H9 (cell line): ENCODE data around the gene SORCS2. TPM values are rescaled to one million over a fixed set of nuclear protein-coding genes. Genes with fewer than 3 reads are reported as not detected.

Source experiments
- DNase-seq: peaks from one replicate; pipeline ENCODE4 v3.0.0-alpha.2; 2017
- H2AFZ ChIP-seq: one replicate; pipeline ENCODE4 v1.6.1; 2013; ENCODE audit warnings: mild to moderate bottlenecking, low read length, control low read depth, moderate library complexity
- H2AK5ac ChIP-seq: 2 replicates; pipeline ENCODE4 v1.6.1; 2013; ENCODE audit warnings: low read length, control low read depth, mixed read lengths; ENCODE audit not compliant: insufficient read length
- H2BK120ac ChIP-seq: one replicate; pipeline ENCODE4 v1.6.1; 2013; ENCODE audit warnings: low read depth, mild to moderate bottlenecking, low read length, control low read depth, inconsistent platforms; ENCODE audit not compliant: poor library complexity, severe bottlenecking
- H2BK12ac ChIP-seq: 2 replicates; pipeline ENCODE4 v1.6.1; 2013; ENCODE audit warnings: low read length, control low read depth, mixed read lengths, low read depth; ENCODE audit not compliant: insufficient read length
- H2BK15ac ChIP-seq: 2 replicates; pipeline ENCODE4 v1.6.1; 2013; ENCODE audit warnings: low read depth, low read length, control low read depth
- H2BK20ac ChIP-seq: one replicate; pipeline ENCODE4 v1.6.1; 2013; ENCODE audit warnings: low read depth, mild to moderate bottlenecking, low read length, control low read depth, inconsistent platforms; ENCODE audit not compliant: poor library complexity, severe bottlenecking
- H2BK5ac ChIP-seq: 2 replicates; pipeline ENCODE4 v1.6.1; 2013; ENCODE audit warnings: low read length, control low read depth, mixed read lengths; ENCODE audit not compliant: insufficient read length
- H3K14ac ChIP-seq: 2 replicates; pipeline ENCODE4 v1.6.1; 2013; ENCODE audit warnings: low read length, control low read depth; ENCODE audit not compliant: insufficient read depth
- H3K18ac ChIP-seq: 2 replicates; pipeline ENCODE4 v1.6.1; 2013; ENCODE audit warnings: low read depth, mild to moderate bottlenecking, mixed read lengths, low read length, control low read depth; ENCODE audit not compliant: insufficient read length
- H3K23ac ChIP-seq: 2 replicates; pipeline ENCODE4 v1.6.1; 2013; ENCODE audit warnings: low read length, control low read depth, mixed read lengths, low read depth; ENCODE audit not compliant: insufficient read length
- H3K23me2 ChIP-seq: 2 replicates; pipeline ENCODE4 v1.6.1; 2013; ENCODE audit warnings: low read depth, mild to moderate bottlenecking, mixed read lengths, low read length, control low read depth; ENCODE audit not compliant: insufficient read length, poor library complexity, severe bottlenecking
- H3K27ac ChIP-seq: 2 replicates; pipeline ENCODE4 v1.5.1; 2013; ENCODE audit warnings: low read length, control low read depth, mixed read lengths, low read depth; ENCODE audit not compliant: insufficient read length
- H3K27me3 ChIP-seq: 2 replicates; pipeline ENCODE4 v1.6.1; 2013; ENCODE audit warnings: low read length, control low read depth, inconsistent platforms; ENCODE audit not compliant: insufficient read depth
- H3K4ac ChIP-seq: 2 replicates; pipeline ENCODE4 v1.6.1; 2013; ENCODE audit warnings: low read depth, mild to moderate bottlenecking, control low read depth, inconsistent platforms, low read length, moderate library complexity
- H3K4me1 ChIP-seq: 2 replicates; pipeline ENCODE4 v1.6.1; 2013; ENCODE audit warnings: low read length, control low read depth, inconsistent platforms; ENCODE audit not compliant: insufficient read depth
- H3K4me2 ChIP-seq: 2 replicates; pipeline ENCODE4 v1.6.1; 2013; ENCODE audit warnings: low read length, control low read depth, mixed read lengths; ENCODE audit not compliant: insufficient read length, insufficient read depth
- H3K56ac ChIP-seq: 2 replicates; pipeline ENCODE4 v1.6.1; 2013; ENCODE audit warnings: low read depth, mild to moderate bottlenecking, mixed read lengths, low read length, control low read depth; ENCODE audit not compliant: insufficient read length
- H3K79me1 ChIP-seq: 2 replicates; pipeline ENCODE4 v1.6.1; 2013; ENCODE audit warnings: low read depth, mild to moderate bottlenecking, moderate library complexity, low read length, control low read depth, inconsistent platforms; ENCODE audit not compliant: insufficient read depth, poor library complexity, severe bottlenecking
- H3K79me2 ChIP-seq: 2 replicates; pipeline ENCODE4 v1.6.1; 2013; ENCODE audit warnings: low read length, control low read depth, inconsistent platforms; ENCODE audit not compliant: insufficient read depth
- H3K9ac ChIP-seq: 2 replicates; pipeline ENCODE4 v1.6.1; 2013; ENCODE audit warnings: low read length, control low read depth, mixed read lengths; ENCODE audit not compliant: insufficient read length; ENCODE audit errors: extremely low read depth
- H3K9me3 ChIP-seq: one replicate; pipeline ENCODE4 v1.6.1; 2013; ENCODE audit warnings: low read depth, low read length, inconsistent platforms; ENCODE audit not compliant: control insufficient read depth
- H3T11ph ChIP-seq: one replicate; pipeline ENCODE4 v1.6.1; 2013; ENCODE audit warnings: mild to moderate bottlenecking, low read length, control low read depth, inconsistent platforms
- H4K20me1 ChIP-seq: one replicate; pipeline ENCODE4 v1.6.1; 2013; ENCODE audit not compliant: control insufficient read depth, insufficient read length, insufficient read depth
- H4K5ac ChIP-seq: 2 replicates; pipeline ENCODE4 v1.6.1; 2013; ENCODE audit warnings: low read depth, mild to moderate bottlenecking, mixed read lengths, low read length, control low read depth; ENCODE audit not compliant: insufficient read length
- H4K8ac ChIP-seq: replicated peaks from 2 replicates; pipeline ENCODE4 v1.6.1; 2013; ENCODE audit warnings: low read length, control low read depth, mixed read lengths, low read depth; ENCODE audit not compliant: insufficient read length
- H4K91ac ChIP-seq: 2 replicates; pipeline ENCODE4 v1.6.1; 2013; ENCODE audit warnings: low read depth, mild to moderate bottlenecking, moderate library complexity, mixed read lengths, low read length, control low read depth; ENCODE audit not compliant: insufficient read length
- H3K27ac Mint-ChIP-seq, 3 experiments: 2 replicates in 2 of 3; 3 replicates in 1 of 3; pipeline ENCODE4 v1.8.0; 2020 to 2021; ENCODE audit warnings: mixed read lengths in 3 of 3, mild to moderate bottlenecking in 1 of 3, moderate library complexity in 1 of 3
- H3K27me3 Mint-ChIP-seq: 2 replicates; pipeline ENCODE4 v1.8.0; 2021; ENCODE audit warnings: low read depth, mild to moderate bottlenecking, moderate library complexity, mixed read lengths
- H3K36me3 Mint-ChIP-seq, 3 experiments: 2 replicates in 2 of 3; 3 replicates in 1 of 3; pipeline ENCODE4 v1.8.0; 2020 to 2021; ENCODE audit warnings: low read depth in 3 of 3, mixed read lengths in 3 of 3; ENCODE audit not compliant: insufficient read depth in 1 of 3
- H3K4me1 Mint-ChIP-seq, 2 experiments: 2 replicates each; pipeline ENCODE4 v1.8.0; 2020; ENCODE audit warnings: mixed read lengths in 2 of 2
- H3K4me3 Mint-ChIP-seq, 2 experiments: 2 replicates in 1 of 2; 3 replicates in 1 of 2; pipeline ENCODE4 v1.8.0; 2020 to 2021; ENCODE audit warnings: mild to moderate bottlenecking in 2 of 2, mixed read lengths in 2 of 2, moderate library complexity in 1 of 2
- H3K9me3 Mint-ChIP-seq, 2 experiments: 2 replicates in 1 of 2; 3 replicates in 1 of 2; pipeline ENCODE4 v1.8.0; 2020; ENCODE audit warnings: mild to moderate bottlenecking in 2 of 2, mixed read lengths in 2 of 2, moderate library complexity in 1 of 2
- CTCF ChIP-seq: fragments of 200-600 bp; sonication (generic); conservative IDR thresholded peaks from 3 replicates; pipeline ENCODE4 v1.8.0; 2021; ENCODE audit warnings: antibody characterized with exemption, mild to moderate bottlenecking
- WGBS: extraction: QIAGEN DNeasy Blood & Tissue Kit; methylation state at CpG from one replicate; pipeline ENCODE4 v1.1.7; 2013; ENCODE audit warnings: missing lambda C conversion rate, low lambda C conversion rate, mixed read lengths; ENCODE audit not compliant: insufficient read length; ENCODE audit errors: extremely low coverage; 5-methylcytosine and 5-hydroxymethylcytosine counted together
- total RNA-seq: library from RNA; stranded (reverse); gene quantifications from 2 replicates; pipeline ENCODE4 v1.2.1, GENCODE V29; 2021

Gene SORCS2
- total RNA-seq, 1 experiment from 2014 or later, result 0.57 TPM

DNA sequence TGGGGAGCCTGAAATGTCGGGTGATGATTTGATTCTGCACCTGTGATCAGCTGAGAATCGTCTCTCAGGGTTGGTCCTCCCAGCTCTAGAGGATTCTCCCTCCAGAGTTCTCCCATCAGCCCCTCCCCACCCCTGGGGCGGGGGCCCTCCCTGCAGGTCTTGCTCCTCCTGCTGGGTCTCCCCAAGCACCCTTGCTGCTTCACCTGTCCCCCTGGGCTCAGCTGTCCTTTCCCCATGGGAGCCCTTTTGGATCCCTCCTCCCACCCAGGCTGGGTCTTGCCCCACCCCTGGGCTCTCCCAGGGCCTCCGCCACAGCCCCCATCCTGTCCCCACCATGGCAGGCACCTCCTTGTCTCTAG lies 220.2 kb downstream of the SORCS2 start:
- Histone ChIP-seq H3K4me2 (no peak overlapping the region), H3K23me2 (no peaks in the 10 kb centered on the region), H3K4ac (no peak overlapping the region), H3K9ac (no peak overlapping the region), H3K18ac (no peak overlapping the region), H2BK20ac (no peak overlapping the region), H3K14ac (no peak overlapping the region), H2BK120ac (no peak overlapping the region), H2AFZ (no peak overlapping the region), H4K5ac (no peak overlapping the region), H3K23ac (no peak overlapping the region), H2BK5ac (no peak overlapping the region), H3K27me3 (peaks cover 39% of the 10 kb centered on the region), H3K9me3 (no peaks in the 10 kb centered on the region), H3K4me1 (no peaks in the 10 kb centered on the region), H3K79me2 (no peaks in the 10 kb centered on the region), H3K79me1 (no peaks in the 10 kb centered on the region), H2BK12ac (no peak overlapping the region), H2AK5ac (no peak overlapping the region), H3K27ac (no peak overlapping the region), H2BK15ac (no peak overlapping the region), H4K20me1 (no peaks in the 10 kb centered on the region), H4K8ac (no peak overlapping the region), H3K56ac (no peak overlapping the region), H3T11ph (no peak overlapping the region), H4K91ac (no peak overlapping the region)
- H3K27me3 Mint-ChIP-seq, result peaks cover 97% of the 10 kb centered on the region
- H3K4me3 Mint-ChIP-seq, result no peak overlapping the region
- TF ChIP-seq CTCF, result no peak
- peaks cover 0 to 8% (median 0%) of the 10 kb centered on the region in 3 experiments; a peak in 1 of 7 replicates for H3K36me3 Mint-ChIP-seq
- H3K4me1 Mint-ChIP-seq, result peaks cover 32 to 40% of the 10 kb centered on the region in 2 experiments
- no CpG with 5 or more reads among the region's 4 CpGs for WGBS
- peaks cover 11 to 18% of the 10 kb centered on the region in 2 experiments for H3K9me3 Mint-ChIP-seq
- DNase-seq, result no peak
- H3K27ac Mint-ChIP-seq, result no peak overlapping the region
